Measurements from ENCODE around the gene FAM177A1.
"Not testable (repeated sequence)": the region's sequence is repeated elsewhere in the genome, so short reads cannot be mapped to it uniquely, and the experiment has no call there.

FAM177A1 gene

GRCh38 chr14:35046048-35046750 is at the start of gene FAM177A1:
FAM177A1 (plus strand) TSS chr14:35046272; CDS start chr14:35046464, 192 bp downstream.
- DNase-seq, result peak; percentile 100

DNA sequence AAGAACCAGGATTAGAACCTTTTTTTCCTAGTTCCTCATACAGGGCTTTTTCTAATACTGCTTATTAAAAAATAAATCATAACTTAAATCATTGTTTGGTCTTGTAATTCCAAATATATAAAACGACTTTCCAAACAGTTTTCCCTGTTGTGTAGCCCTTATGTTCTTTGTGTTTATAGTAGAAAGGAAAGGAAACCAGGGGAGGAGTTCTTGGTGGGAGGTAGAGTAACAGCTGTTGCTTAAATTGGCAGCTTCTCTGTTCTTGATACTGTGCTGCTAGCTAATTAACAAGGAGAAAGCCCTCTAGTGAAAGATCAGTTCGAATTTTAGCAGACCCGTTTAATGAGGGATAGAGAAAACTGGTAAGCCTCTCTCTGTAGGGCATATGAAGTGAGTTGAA is 48.3 kb upstream of the FAM177A1 start:
- DNase-seq, result no peak

DNA sequence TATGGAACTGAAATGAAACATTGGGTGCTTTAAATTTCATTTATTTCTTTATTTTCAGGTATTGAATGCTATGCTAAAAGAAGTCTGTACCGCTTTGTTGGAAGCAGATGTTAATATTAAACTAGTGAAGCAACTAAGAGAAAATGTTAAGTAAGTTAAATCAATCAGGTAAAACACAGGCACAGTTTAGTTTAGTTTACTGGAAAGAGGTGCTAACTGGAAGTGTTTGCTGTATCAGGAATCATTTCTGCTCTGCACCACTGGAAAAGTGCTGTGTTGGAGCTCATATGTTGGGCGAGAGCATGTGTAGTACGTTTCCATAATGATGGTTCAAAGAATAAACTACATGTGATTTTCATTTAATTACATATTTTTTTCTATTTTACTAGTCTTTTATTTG is 46.6 kb upstream of the FAM177A1 start:
- no peak for DNase-seq

GRCh38 chr14:35001621-35002020 is 44.5 kb upstream of the FAM177A1 start:
- DNase-seq, result no peak

DNA sequence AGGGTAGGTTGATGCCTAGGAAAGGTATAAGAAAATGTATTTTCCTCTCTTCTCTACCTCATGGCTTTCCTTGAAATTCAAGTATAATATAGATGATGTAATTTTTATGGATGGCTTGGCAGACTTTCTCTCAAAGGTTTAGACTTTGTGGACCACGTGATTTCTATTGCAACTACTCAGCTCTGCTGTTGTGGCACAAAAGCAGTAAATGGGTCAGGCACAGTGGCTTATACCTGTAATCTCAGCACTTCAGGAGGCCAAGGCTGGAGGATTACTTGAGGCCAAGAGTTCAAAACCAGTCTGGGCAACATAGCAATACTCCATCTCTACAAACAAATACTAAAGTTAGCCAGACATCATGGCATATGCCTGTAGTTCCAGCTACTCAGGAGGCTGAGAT is 41.2 kb upstream of the FAM177A1 start:
- no peak for DNase-seq

DNA sequence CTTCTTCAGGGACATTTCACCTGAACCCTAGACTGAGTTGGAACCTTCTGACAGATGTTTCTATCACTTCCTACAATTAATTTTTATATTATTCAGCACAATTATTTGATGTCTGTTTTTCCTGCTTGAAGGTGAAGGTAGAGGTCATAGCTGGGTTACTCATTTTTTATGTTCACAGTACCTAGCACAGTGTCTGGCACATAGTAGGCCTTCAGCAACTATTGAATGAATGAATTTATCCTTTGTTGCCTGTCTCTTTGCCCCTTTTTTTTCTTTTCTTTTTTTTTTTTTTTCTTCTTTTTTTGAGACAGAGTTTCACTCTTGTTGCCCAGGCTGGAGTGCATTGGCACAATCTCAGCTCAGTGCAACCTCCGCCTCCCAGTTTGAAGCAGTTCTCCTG is 29.5 kb upstream of the FAM177A1 start:
- DNase-seq, result no peak

GRCh38 chr14:35020713-35021112 is 25.4 kb upstream of the FAM177A1 start:
- DNase-seq, result no peak

- no peak for DNase-seq
These were observed 17.6 kb upstream of the FAM177A1 start for GRCh38 chr14:35028435-35028834.

DNA sequence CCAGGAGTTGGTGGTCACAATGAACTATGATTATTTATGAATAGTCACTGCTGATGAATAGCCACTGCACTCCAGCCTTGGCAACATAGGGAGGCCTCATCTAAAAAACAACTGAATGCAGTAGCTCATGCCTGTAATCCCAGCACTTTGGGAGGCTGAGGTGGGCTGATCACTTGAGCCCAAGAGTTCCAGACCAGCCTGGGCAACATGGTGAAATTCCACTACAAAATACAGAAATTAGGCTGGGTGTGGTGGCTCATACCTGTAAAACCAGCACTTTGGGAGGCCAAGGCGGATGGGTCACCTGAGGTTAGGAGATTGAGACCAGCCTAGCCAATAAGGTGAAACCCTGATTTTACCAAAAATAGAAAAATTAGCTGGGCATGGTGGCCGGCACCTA is 13.5 kb upstream of the FAM177A1 start:
- no peak for DNase-seq

- DNase-seq, result no peak
These were observed 11.6 kb upstream of the FAM177A1 start for GRCh38 chr14:35034440-35034833.

GRCh38 chr14:35034944-35035554 is 11.0 kb upstream of the FAM177A1 start:
- DNase-seq, result not testable (repeated sequence)

- DNase-seq, result not testable (repeated sequence)
These were observed 7.8 kb upstream of the FAM177A1 start for GRCh38 chr14:35038312-35038711.

GRCh38 chr14:35042632-35043031 is 3.4 kb upstream of the FAM177A1 start:
- DNase-seq, result no peak

GRCh38 chr14:35043046-35043445 is 3.0 kb upstream of the FAM177A1 start:
- no peak for DNase-seq

DNA sequence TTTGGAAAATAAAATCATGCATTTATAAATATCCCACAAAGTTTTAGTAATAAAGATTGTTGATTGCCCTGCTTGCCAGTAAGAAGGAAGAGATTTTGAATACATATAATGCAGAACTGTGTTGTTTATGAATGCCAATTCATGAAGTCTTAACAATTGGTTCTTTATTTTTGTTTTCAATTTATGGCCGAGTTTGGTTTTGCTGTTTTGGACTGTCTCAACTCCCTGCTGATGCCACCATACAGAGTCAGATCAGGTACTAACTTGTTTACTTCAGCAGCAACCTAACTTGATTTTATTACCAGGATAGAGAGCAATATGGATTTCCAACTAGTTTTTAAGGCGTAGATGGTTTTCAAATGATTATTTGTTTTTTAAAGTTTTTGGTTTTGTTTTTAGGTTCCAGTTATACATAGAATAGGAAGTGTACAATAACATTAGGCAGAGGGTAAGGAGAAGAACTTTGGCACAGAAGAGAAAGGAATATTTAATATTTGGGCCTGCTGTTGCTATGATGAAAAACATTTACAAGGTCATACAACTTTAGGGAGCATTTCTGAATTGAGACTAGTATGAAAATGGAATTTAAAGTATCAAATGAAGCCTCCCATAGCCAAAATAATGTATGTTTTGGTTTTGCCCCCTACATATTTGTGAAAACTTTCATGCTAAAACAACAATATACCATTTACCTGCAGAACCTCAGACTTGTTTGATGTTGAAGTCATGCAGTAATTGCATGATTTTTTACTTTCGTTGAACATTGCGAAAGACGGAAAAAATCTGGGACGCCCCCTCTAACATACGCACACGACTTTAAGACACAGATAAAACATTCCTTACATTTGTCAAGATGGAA is 904 bp upstream of the FAM177A1 start:
- DNase-seq, result peak in 1 of 2 donors; percentile 7

DNA sequence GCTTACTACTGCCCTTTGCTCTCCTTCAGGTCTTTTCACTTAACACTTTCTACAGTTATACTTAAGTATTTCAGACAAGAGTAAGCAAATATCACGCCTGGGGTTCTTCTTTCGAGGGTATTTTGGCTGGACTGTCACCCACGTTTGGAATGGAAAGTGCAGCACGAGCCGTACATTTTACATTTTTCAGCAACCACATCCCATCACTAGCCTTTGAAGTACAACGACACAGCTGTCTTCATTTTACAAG is 349 bp upstream of the FAM177A1 start:
- no peak for DNase-seq

DNA sequence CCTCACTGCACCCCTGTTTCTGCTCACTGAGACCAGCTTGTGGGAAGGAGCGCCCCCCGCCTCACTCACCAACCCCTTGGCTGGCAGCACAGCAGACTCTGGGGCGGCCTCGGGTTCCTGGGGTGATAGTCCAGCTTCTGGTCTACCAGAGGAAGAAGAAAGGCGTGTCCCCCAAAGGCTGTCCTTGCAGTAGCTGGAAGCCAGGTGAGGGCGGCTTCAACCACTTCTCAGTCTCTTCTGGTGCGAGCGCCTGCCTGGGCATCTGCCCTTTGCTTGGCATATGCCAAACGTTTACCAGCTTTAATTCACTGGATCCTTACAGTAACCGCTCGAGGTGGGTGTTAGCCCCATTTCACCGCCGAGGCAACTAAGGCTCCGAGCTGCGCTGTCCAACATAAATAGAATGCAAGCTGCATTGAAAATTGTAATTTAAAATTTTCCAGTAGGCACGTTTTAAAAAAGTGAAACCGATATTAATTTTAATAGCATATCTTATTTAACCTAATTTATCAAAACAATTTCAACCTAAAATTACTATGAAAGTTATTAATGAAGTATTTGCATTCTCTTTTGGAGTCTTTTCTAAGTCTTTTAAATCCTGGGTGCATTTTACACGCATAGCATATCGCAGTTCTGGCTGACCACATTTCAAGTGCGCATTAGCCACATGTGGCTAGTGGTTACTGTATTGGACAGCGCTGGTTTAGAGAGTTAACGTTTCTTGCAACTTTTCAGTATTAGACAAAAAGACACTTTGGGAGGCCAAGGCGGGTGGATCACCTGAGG is 872 bp downstream of the FAM177A1 start:
- DNase-seq, result peak in 1 of 2 donors; percentile 53

DNA sequence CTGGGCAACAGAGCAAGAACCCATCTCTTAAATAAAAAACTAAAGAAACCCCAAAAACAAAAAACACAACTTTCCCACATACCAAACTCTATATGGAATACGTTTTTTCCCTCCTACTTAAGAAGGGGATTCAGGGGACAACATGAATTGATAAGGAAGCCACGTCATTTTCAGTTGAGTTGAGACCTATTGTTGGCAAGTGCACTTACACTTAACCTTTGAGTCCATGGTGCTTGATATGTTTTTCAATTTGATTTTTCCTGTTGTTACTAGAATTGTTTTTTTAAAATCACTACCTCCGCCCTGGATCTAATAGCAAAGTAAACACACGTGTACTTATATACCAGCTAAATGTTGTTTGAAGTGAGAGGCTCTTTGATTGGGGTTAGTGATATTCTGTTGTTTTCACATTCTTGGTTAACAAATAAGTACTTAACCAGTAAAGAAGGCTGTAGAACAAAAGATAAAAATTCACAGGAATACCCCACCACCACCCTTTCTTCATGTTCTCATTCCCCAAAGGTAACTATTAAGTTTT is 2.0 kb downstream of the FAM177A1 start:
- no peak for DNase-seq

GRCh38 chr14:35050652-35051051 is 4.6 kb downstream of the FAM177A1 start:
- DNase-seq, result no peak

DNA sequence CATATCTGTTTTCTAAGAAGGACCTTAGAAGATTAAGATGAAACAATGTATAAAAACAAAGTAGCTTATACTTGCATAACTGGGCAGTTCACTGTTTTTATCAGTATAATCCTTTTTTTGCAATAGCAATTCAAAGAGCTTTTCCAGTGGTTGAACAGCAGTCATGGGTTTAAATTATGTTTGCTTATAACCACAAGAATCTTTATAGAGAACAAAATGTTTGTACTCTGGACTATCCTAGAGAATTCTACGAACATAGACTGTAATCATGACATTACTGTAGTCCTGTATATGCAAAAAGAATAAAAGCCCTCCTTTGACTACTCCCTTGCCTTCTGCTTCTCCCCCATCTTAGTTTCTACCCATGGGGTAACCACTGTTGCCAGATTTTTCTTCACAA is 5.7 kb downstream of the FAM177A1 start:
- no peak for DNase-seq

- no peak for DNase-seq
These were observed 6.6 kb downstream of the FAM177A1 start for GRCh38 chr14:35052637-35053036.

DNA sequence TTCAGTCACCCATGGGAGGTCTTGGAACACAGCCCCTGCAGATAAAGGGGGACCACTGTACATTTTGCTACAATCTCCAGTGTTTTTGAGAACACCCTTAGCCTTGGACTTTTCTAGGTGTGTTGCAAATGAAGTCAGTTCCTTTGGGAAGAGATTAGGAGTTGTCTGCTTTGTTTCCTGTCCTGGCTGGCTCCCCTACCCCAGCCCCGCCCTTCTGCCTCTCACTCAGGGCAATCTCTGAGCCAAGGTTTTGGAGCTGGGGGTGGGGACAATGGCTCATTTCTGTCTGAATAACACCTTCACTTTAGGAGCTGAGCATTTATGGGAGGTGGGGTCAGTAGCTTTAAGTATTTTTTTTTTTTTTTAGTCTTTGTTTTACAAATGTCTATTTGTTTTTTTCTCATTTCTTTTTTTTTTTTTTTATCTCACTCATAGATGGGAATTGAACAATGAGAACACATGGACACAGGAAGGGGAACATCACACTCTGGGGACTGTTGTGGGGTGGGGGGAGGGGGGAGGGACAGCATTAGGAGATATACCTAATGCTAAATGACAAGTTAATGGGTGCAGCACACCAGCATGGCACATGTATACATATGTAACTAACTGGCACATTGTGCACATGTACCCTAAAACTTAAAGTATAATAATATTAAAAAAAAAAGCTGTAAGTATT is 15.2 kb downstream of the FAM177A1 start:
- DNase-seq, result not testable (repeated sequence)
